Measurements from ENCODE around the gene SERPINA1. TPM values are rescaled to one million over a fixed set of nuclear protein-coding genes. Genes with fewer than 3 reads are reported as not detected.

The SERPINA1 gene
- total RNA-seq, 1 experiment from 2014 or later: not detected

DNA sequence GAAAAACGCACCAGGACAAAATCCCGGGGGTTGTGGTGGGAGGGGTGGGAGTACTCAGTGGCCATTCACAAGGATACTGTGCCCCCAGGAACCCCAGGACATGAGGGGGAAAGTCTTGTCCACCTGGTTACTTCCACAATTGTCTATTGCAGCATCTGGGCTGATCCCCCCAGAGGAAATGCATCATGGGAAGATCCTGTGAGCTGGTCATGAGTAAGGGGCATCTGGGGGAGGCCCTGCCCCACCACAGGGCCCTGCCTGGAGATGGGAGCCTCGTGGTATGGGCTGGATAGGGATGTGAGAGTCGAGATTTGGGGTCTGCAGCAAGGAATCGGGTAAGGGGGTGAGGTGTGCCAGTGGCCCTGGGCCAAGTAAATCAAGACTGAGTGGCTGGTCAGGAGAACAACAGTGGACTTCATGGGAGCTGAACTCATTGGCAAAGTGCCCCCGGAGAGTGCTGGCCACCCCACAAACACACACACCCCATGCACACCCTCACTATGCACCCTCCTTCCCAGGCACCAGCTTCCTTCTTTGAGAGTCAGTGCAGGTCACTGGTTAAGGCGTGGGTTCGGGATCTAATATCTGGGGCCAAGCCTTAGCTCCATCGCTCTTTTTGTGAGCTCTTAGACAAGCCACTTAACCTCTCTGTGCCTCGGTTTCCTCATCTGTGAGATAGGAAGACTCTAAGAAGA lies 3.0 kb upstream of the SERPINA1 start:
- H3K4me1 ChIP-seq (ENCODE audit: insufficient read depth, low read length, poor library complexity, severe bottlenecking): peaks cover 7% of the 10 kb centered on the region
- H3K9me3 ChIP-seq (ENCODE audit: low read depth, low read length, poor library complexity, severe bottlenecking): no peaks in the 10 kb centered on the region
- ChIA-PET POLR2A (ENCODE audit: low non-redundant PET) (no interaction called here), CTCF (no interaction called here)
- no peak overlapping the region for H3K27ac ChIP-seq (ENCODE audit: low read depth, low read length, poor library complexity, severe bottlenecking)
- no peak for TF ChIP-seq EZH2 (IDR thresholded peaks at IDR 0.05; ENCODE audit: borderline replicate concordance, low read depth, low read length, poor library complexity, severe bottlenecking)
- TF ChIP-seq, protein P1, sequence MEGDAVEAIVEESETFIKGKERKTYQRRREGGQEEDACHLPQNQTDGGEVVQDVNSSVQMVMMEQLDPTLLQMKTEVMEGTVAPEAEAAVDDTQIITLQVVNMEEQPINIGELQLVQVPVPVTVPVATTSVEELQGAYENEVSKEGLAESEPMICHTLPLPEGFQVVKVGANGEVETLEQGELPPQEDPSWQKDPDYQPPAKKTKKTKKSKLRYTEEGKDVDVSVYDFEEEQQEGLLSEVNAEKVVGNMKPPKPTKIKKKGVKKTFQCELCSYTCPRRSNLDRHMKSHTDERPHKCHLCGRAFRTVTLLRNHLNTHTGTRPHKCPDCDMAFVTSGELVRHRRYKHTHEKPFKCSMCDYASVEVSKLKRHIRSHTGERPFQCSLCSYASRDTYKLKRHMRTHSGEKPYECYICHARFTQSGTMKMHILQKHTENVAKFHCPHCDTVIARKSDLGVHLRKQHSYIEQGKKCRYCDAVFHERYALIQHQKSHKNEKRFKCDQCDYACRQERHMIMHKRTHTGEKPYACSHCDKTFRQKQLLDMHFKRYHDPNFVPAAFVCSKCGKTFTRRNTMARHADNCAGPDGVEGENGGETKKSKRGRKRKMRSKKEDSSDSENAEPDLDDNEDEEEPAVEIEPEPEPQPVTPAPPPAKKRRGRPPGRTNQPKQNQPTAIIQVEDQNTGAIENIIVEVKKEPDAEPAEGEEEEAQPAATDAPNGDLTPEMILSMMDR (conservative IDR thresholded peaks at IDR 0.05; ENCODE audit: low read depth, low read length): no peak
- intact Hi-C loops (cut with micrococcal nuclease; ENCODE audit: unreplicated experiment): no loop called here
- H3K4me3 ChIP-seq (ENCODE audit: low read depth, low read length, poor library complexity, severe bottlenecking): no peak overlapping the region
- no TSS peak for BruUV-seq (replicated peaks)
- DNase-seq (ENCODE audit: low spot score): no peak
- H3K36me3 ChIP-seq (ENCODE audit: insufficient read depth, low read length, poor library complexity, severe bottlenecking): no peaks in the 10 kb centered on the region
- H3K27me3 ChIP-seq (replicated peaks; ENCODE audit: insufficient read depth, low read depth, low read length, poor library complexity): no peaks in the 10 kb centered on the region

DNA sequence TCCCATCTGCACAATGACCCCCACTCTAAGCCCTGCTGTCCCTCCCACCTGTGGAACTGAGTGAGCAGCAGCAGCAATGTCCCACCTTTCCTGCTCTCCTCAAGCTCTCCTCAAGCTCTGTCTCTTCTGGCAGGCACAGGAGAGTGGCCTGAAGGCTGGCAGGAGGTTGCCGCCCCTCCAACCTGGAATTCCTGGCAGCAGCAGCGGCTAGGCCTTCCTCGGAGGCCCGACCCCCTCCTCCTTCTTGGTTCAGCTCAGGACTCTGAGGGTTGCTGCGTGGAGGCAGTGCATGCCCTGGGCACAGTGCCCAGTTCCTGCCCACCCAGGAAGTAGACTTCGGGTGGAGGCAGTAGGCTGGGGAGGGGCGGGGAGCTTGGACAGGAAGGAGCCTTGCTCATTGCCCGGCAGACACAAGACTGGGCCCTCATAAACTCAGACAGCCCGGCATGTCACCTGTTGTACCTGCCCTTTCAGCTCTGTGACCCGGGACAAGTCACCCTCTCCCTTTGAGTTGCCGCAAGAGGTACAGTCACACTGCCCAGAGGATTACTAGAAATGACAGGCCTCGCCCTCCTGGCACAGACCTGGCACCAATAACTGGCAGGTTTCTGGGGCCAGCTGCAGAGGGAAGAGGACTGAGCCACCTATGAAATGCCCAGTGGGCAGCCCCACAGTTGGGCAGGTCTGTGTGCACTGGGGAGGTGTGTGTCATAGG lies 2.1 kb upstream of the SERPINA1 start:
- no peaks in the 10 kb centered on the region for H3K27me3 ChIP-seq (replicated peaks; ENCODE audit: insufficient read depth, low read depth, low read length, poor library complexity)
- no peak for DNase-seq (ENCODE audit: low spot score)
- H3K4me3 ChIP-seq (ENCODE audit: low read depth, low read length, poor library complexity, severe bottlenecking): no peak overlapping the region
- no peak for TF ChIP-seq EZH2 (IDR thresholded peaks at IDR 0.05; ENCODE audit: borderline replicate concordance, low read depth, low read length, poor library complexity, severe bottlenecking)
- TF ChIP-seq, protein P1 (conservative IDR thresholded peaks at IDR 0.05; ENCODE audit: low read depth, low read length): no peak
- no peaks in the 10 kb centered on the region for H3K9me3 ChIP-seq (ENCODE audit: low read depth, low read length, poor library complexity, severe bottlenecking)
- ChIA-PET POLR2A (ENCODE audit: low non-redundant PET) (no interaction called here), CTCF (no interaction called here)
- intact Hi-C loops (cut with micrococcal nuclease; ENCODE audit: unreplicated experiment): no loop called here
- no peak overlapping the region for H3K27ac ChIP-seq (ENCODE audit: low read depth, low read length, poor library complexity, severe bottlenecking)
- H3K4me1 ChIP-seq (ENCODE audit: insufficient read depth, low read length, poor library complexity, severe bottlenecking): peaks cover 4% of the 10 kb centered on the region
- no peaks in the 10 kb centered on the region for H3K36me3 ChIP-seq (ENCODE audit: insufficient read depth, low read length, poor library complexity, severe bottlenecking)
- no TSS peak for BruUV-seq (replicated peaks)

DNA sequence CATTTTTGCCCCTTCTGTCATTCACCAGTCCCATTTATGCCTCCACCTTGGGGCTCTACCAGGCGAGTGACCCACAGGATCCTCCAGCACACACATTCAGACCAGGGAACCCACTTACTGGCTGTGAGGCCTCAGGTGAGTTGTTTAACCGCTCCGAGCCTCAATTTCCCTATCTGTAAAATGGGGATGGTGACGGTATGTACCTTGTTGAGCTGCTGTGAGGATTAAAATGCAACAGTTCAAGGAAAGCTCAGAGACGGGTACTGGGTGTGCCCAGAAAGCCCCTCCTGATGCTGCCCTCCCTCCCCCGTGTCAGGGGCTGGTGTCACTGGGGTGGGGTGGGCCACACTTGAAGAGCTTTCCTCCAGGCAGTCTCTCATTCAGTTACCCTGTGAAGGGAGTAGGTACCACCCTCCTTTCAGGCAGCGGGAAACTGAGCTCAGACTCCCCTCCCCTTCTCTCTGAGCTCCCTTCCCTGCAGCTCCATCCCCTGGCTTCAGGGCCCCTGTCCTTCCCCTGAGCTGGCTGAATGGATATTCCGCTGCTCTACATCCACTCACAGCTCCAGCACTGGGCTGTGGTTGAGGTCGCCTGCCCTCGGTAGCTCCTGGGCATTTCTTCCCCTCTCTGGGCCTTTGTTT lies 1.4 kb upstream of the SERPINA1 start:
- Histone ChIP-seq H3K4me3 (ENCODE audit: low read depth, low read length, poor library complexity, severe bottlenecking) (no peak overlapping the region), H3K27me3 (replicated peaks; ENCODE audit: insufficient read depth, low read depth, low read length, poor library complexity) (no peaks in the 10 kb centered on the region), H3K9me3 (ENCODE audit: low read depth, low read length, poor library complexity, severe bottlenecking) (no peaks in the 10 kb centered on the region), H3K36me3 (ENCODE audit: insufficient read depth, low read length, poor library complexity, severe bottlenecking) (no peaks in the 10 kb centered on the region), H3K27ac (ENCODE audit: low read depth, low read length, poor library complexity, severe bottlenecking) (no peak overlapping the region), H3K4me1 (ENCODE audit: insufficient read depth, low read length, poor library complexity, severe bottlenecking) (no peaks in the 10 kb centered on the region)
- BruUV-seq (replicated peaks): no TSS peak
- ChIA-PET CTCF (no interaction called here), POLR2A (ENCODE audit: low non-redundant PET) (no interaction called here)
- intact Hi-C loops (cut with micrococcal nuclease; ENCODE audit: unreplicated experiment): no loop called here
- TF ChIP-seq EZH2 (IDR thresholded peaks at IDR 0.05; ENCODE audit: borderline replicate concordance, low read depth, low read length, poor library complexity, severe bottlenecking): no peak
- DNase-seq (ENCODE audit: low spot score): no peak
